Progenitor cell of endocrine pancreas (in vitro differentiated cells): ENCODE data around the gene ACTL7B. TPM values are rescaled to one million over a fixed set of nuclear protein-coding genes. Genes with fewer than 3 reads are reported as not detected.

Experiments used
- DNase-seq: peaks from one replicate; pipeline ENCODE4 v3.0.0; 2021; ENCODE audit warnings: low spot score; ENCODE audit not compliant: unreplicated experiment
- H3K27ac Mint-ChIP-seq: 2 replicates; pipeline ENCODE4 v1.8.0; 2021; ENCODE audit warnings: mild to moderate bottlenecking, moderate library complexity, mixed read lengths
- H3K27me3 Mint-ChIP-seq: 2 replicates; pipeline ENCODE4 v1.8.0; 2021; ENCODE audit warnings: mixed read lengths
- H3K36me3 Mint-ChIP-seq: 2 replicates; pipeline ENCODE4 v1.8.0; 2022; ENCODE audit warnings: mixed read lengths; ENCODE audit not compliant: insufficient read depth
- H3K4me1 Mint-ChIP-seq: 2 replicates; pipeline ENCODE4 v1.8.0; 2021; ENCODE audit warnings: low read depth, mixed read lengths
- H3K4me3 Mint-ChIP-seq: 2 replicates; pipeline ENCODE4 v1.8.0; 2021; ENCODE audit warnings: low read depth, mild to moderate bottlenecking, moderate library complexity, mixed read lengths
- H3K9me3 Mint-ChIP-seq: 2 replicates; pipeline ENCODE4 v1.8.0; 2021; ENCODE audit warnings: low read depth, mixed read lengths
- CTCF ChIP-seq: fragments of 200-600 bp; sonication (generic); IDR thresholded peaks from one replicate; pipeline ENCODE4 v1.5.0; 2021; ENCODE audit warnings: antibody characterized with exemption, mild to moderate bottlenecking; ENCODE audit not compliant: unreplicated experiment
- total RNA-seq: library from RNA; stranded (reverse); gene quantifications from 2 replicates; pipeline ENCODE4 v1.2.1, GENCODE V29; 2021

ACTL7B gene
- total RNA-seq, 1 donor from 2014 or later: 0.19 TPM

GRCh38 chr9:108861464-108861863 lies 5.7 kb upstream of the ACTL7B start:
- no peaks in the 10 kb centered on the region for H3K4me1 Mint-ChIP-seq
- peaks cover 3% of the 10 kb centered on the region for H3K27me3 Mint-ChIP-seq
- no peaks in the 10 kb centered on the region for H3K36me3 Mint-ChIP-seq
- no peak for DNase-seq
- TF ChIP-seq CTCF: no peak
- no peaks in the 10 kb centered on the region for H3K9me3 Mint-ChIP-seq
- no peak overlapping the region for H3K27ac Mint-ChIP-seq
- H3K4me3 Mint-ChIP-seq: no peak overlapping the region

GRCh38 chr9:108860764-108861163 lies 5.0 kb upstream of the ACTL7B start:
- no peak overlapping the region for H3K4me3 Mint-ChIP-seq
- H3K27ac Mint-ChIP-seq: no peak overlapping the region
- TF ChIP-seq CTCF: no peak
- no peaks in the 10 kb centered on the region for H3K9me3 Mint-ChIP-seq
- H3K4me1 Mint-ChIP-seq: no peaks in the 10 kb centered on the region
- H3K27me3 Mint-ChIP-seq: peaks cover 4% of the 10 kb centered on the region
- no peak for DNase-seq
- H3K36me3 Mint-ChIP-seq: no peaks in the 10 kb centered on the region

- DNase-seq: no peak
- H3K4me3 Mint-ChIP-seq: no peak overlapping the region
- no peak for TF ChIP-seq CTCF
Observed at GRCh38 chr9:108860354-108860753, 4.6 kb upstream of the ACTL7B start.

GRCh38 chr9:108859459-108860114 lies 3.8 kb upstream of the ACTL7B start:
- Mint-ChIP-seq H3K4me1 (no peaks in the 10 kb centered on the region), H3K27ac (no peak overlapping the region), H3K4me3 (no peak overlapping the region), H3K27me3 (peaks cover 4% of the 10 kb centered on the region), H3K9me3 (no peaks in the 10 kb centered on the region), H3K36me3 (no peaks in the 10 kb centered on the region)
- no peak for TF ChIP-seq CTCF
- DNase-seq: no peak

More at GRCh38 chr9:108860354-108860753, 4.6 kb upstream of the ACTL7B start:
- H3K36me3 Mint-ChIP-seq: no peaks in the 10 kb centered on the region
- H3K27ac Mint-ChIP-seq: no peak overlapping the region
- no peaks in the 10 kb centered on the region for H3K4me1 Mint-ChIP-seq
- H3K27me3 Mint-ChIP-seq: peaks cover 4% of the 10 kb centered on the region
- H3K9me3 Mint-ChIP-seq: no peaks in the 10 kb centered on the region

- H3K27ac Mint-ChIP-seq: no peak overlapping the region
- DNase-seq: no peak
- no peak for TF ChIP-seq CTCF
- no peaks in the 10 kb centered on the region for H3K9me3 Mint-ChIP-seq
- H3K36me3 Mint-ChIP-seq: no peaks in the 10 kb centered on the region
- no peaks in the 10 kb centered on the region for H3K4me1 Mint-ChIP-seq
- H3K4me3 Mint-ChIP-seq: no peak overlapping the region
- H3K27me3 Mint-ChIP-seq: peaks cover 4% of the 10 kb centered on the region
Observed at GRCh38 chr9:108857572-108857971, 1.8 kb upstream of the ACTL7B start.
